Measurements from ENCODE around the gene SIL1.

SIL1 gene

GRCh38 chr5:139197710-139198669 lies at the start of gene SIL1:
SIL1 (minus strand) TSS chr5:139198368; CDS start chr5:139127843, 70,525 bp downstream.
- peak; percentile 78 for DNase-seq (ENCODE audit: low read depth, low spot score)
- no peak within 1 kb of the TSS for H3K27ac ChIP-seq (ENCODE audit: low read length)
- peak within 1 kb of the TSS; percentile 37; the same call in 1 of the 2 replicates for H3K4me3 ChIP-seq (ENCODE audit: low read length)
- H3K9me3 ChIP-seq (ENCODE audit: control insufficient read depth, insufficient read depth, low read length) = no peaks in the 10 kb centered on the region
- H3K36me3 ChIP-seq (ENCODE audit: control insufficient read depth, insufficient read depth, low read length) = no peaks in the 10 kb centered on the region
- peaks cover 2% of the 10 kb centered on the region; the same call in 1 of the 2 replicates for H3K4me1 ChIP-seq (ENCODE audit: control insufficient read depth, insufficient read depth, low read length)
- H3K27me3 ChIP-seq (ENCODE audit: control insufficient read depth, insufficient read depth, low read length) = no peaks in the 10 kb centered on the region
- no CpG with 5 or more reads among the region's 61 CpGs for WGBS (ENCODE audit: insufficient coverage, insufficient read length)

DNA sequence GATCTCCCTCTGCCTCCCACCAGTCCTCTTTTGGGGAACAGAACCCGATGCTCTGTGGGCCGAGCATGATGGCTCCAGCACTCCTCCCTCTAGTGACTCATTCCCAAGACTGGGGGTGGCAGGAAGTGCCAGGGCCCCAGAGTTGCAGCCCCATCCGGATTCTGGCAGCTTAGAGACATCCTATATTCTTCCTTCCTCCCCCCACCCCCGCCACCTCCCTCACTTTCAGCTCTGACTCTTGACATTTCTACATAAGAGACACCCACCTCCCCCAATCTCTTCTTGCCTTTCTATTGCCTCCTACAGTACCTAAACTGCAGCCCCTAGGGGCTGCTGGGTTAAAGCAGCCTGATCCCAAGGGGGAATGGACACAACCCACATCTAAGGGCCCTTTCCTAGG lies 48.2 kb upstream of the SIL1 start:
- H3K4me3 ChIP-seq (ENCODE audit: low read length) = no peak overlapping the region
- H3K4me1 ChIP-seq (ENCODE audit: control insufficient read depth, insufficient read depth, low read length) = no peaks in the 10 kb centered on the region; the same call in 1 of the 2 replicates
- no peak overlapping the region for H3K27ac ChIP-seq (ENCODE audit: low read length)
- H3K27me3 ChIP-seq (ENCODE audit: control insufficient read depth, insufficient read depth, low read length) = no peaks in the 10 kb centered on the region
- no CpG with 5 or more reads among the region's 4 CpGs for WGBS (ENCODE audit: insufficient coverage, insufficient read length)
- no peak for DNase-seq (ENCODE audit: low read depth, low spot score)
- no peaks in the 10 kb centered on the region for H3K36me3 ChIP-seq (ENCODE audit: control insufficient read depth, insufficient read depth, low read length)
- no peaks in the 10 kb centered on the region for H3K9me3 ChIP-seq (ENCODE audit: control insufficient read depth, insufficient read depth, low read length)

GRCh38 chr5:139245637-139246339 lies 47.6 kb upstream of the SIL1 start:
- DNase-seq (ENCODE audit: low read depth, low spot score) = no peak

GRCh38 chr5:139243425-139243970 lies 45.3 kb upstream of the SIL1 start:
- Histone ChIP-seq H3K27ac (ENCODE audit: low read length) (no peak overlapping the region), H3K4me1 (ENCODE audit: control insufficient read depth, insufficient read depth, low read length) (no peaks in the 10 kb centered on the region), H3K4me3 (ENCODE audit: low read length) (no peak overlapping the region), H3K9me3 (ENCODE audit: control insufficient read depth, insufficient read depth, low read length) (no peaks in the 10 kb centered on the region), H3K36me3 (ENCODE audit: control insufficient read depth, insufficient read depth, low read length) (no peaks in the 10 kb centered on the region), H3K27me3 (ENCODE audit: control insufficient read depth, insufficient read depth, low read length) (no peaks in the 10 kb centered on the region)
- DNase-seq (ENCODE audit: low read depth, low spot score) = no peak
- WGBS (ENCODE audit: insufficient coverage, insufficient read length) = no CpG with 5 or more reads among the region's 4 CpGs

More at GRCh38 chr5:139245637-139246339, 47.6 kb upstream of the SIL1 start:
- no peaks in the 10 kb centered on the region for H3K4me1 ChIP-seq (ENCODE audit: control insufficient read depth, insufficient read depth, low read length)
- H3K27ac ChIP-seq (ENCODE audit: low read length) = no peak overlapping the region
- no peak overlapping the region for H3K4me3 ChIP-seq (ENCODE audit: low read length)
- H3K9me3 ChIP-seq (ENCODE audit: control insufficient read depth, insufficient read depth, low read length) = no peaks in the 10 kb centered on the region
- no peaks in the 10 kb centered on the region for H3K27me3 ChIP-seq (ENCODE audit: control insufficient read depth, insufficient read depth, low read length)
- H3K36me3 ChIP-seq (ENCODE audit: control insufficient read depth, insufficient read depth, low read length) = no peaks in the 10 kb centered on the region

DNA sequence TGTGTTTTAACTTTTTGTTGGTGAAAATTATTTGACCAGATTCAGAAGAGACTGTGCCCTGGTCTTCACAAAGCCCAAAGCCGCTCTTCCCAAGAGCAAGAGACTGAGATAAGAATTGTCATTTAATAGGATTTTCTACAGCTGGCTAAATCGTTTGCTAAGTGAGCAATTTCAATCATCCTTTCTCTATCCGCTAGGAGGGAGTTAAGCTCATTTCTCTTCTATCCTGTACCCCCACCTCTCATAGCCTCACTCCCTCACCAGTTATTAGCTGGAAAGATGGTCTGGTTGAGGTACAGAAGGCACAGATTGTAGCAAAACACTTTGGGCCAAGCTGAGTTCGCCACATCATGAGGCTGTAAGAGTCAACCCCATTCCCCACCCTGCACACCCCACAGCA lies 43.0 kb upstream of the SIL1 start:
- no peak overlapping the region for H3K27ac ChIP-seq (ENCODE audit: low read length)
- no peaks in the 10 kb centered on the region for H3K9me3 ChIP-seq (ENCODE audit: control insufficient read depth, insufficient read depth, low read length)
- WGBS (ENCODE audit: insufficient coverage, insufficient read length) = no CpG with 5 or more reads among the region's 4 CpGs
- H3K27me3 ChIP-seq (ENCODE audit: control insufficient read depth, insufficient read depth, low read length) = no peaks in the 10 kb centered on the region
- H3K4me1 ChIP-seq (ENCODE audit: control insufficient read depth, insufficient read depth, low read length) = no peaks in the 10 kb centered on the region
- no peak overlapping the region for H3K4me3 ChIP-seq (ENCODE audit: low read length)
- no peak for DNase-seq (ENCODE audit: low read depth, low spot score)
- H3K36me3 ChIP-seq (ENCODE audit: control insufficient read depth, insufficient read depth, low read length) = no peaks in the 10 kb centered on the region

DNA sequence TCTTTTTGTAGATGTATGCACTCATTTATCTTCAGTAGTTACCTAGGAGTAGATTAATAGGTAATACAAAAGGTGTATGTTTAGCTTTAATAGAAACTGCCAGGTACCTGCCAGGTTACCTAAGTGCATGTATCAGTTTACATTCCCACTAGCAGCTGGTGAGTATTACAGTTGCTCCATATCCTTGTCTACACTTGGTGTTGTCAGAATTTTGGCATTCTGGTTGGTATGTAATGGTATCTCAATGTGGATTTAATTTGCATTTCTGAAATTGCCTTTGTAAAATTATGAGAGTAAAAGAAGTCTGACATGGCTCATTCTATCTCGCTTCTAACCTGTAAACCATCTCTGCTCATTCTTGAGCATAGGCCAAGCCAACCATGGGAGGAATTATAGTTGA lies 38.3 kb upstream of the SIL1 start:
- Histone ChIP-seq H3K4me3 (ENCODE audit: low read length) (no peak overlapping the region), H3K36me3 (ENCODE audit: control insufficient read depth, insufficient read depth, low read length) (no peaks in the 10 kb centered on the region), H3K27ac (ENCODE audit: low read length) (no peak overlapping the region), H3K27me3 (ENCODE audit: control insufficient read depth, insufficient read depth, low read length) (no peaks in the 10 kb centered on the region), H3K9me3 (ENCODE audit: control insufficient read depth, insufficient read depth, low read length) (no peaks in the 10 kb centered on the region), H3K4me1 (ENCODE audit: control insufficient read depth, insufficient read depth, low read length) (no peaks in the 10 kb centered on the region)
- no peak for DNase-seq (ENCODE audit: low read depth, low spot score)
- no CpG with 5 or more reads among the region's 1 CpG for WGBS (ENCODE audit: insufficient coverage, insufficient read length)

DNA sequence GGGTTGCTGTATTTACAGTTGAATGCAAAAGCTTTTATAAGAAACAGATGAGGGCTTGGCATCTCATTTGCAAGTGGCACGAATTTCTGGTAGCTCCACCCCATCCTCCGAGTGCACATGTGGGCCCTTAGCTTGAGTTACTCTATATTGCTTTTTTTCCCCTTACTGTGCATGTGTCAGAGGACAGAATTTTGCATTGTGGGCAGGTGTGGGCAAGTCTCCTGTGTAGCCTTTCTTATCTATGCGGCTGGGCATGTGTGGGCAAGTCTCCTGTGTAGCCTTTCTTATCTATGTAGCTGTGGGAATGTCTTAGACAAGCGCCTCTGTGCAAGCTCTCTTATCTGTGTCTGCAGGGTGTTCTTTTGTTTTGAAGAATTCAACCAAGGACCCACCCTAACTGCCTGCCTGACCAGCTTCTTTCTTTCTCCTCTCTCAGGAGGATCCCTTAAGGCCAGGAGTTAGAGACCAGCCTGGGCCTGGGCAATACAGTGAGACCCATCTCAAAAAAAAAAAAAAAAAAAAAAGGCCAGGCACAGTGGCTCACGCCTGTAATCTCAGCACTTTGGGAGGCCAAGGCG lies 34.1 kb upstream of the SIL1 start:
- no peak overlapping the region for H3K4me3 ChIP-seq (ENCODE audit: low read length)
- H3K36me3 ChIP-seq (ENCODE audit: control insufficient read depth, insufficient read depth, low read length) = no peaks in the 10 kb centered on the region
- H3K9me3 ChIP-seq (ENCODE audit: control insufficient read depth, insufficient read depth, low read length) = no peaks in the 10 kb centered on the region
- no peak for DNase-seq (ENCODE audit: low read depth, low spot score)
- no peak overlapping the region for H3K27ac ChIP-seq (ENCODE audit: low read length)
- no peaks in the 10 kb centered on the region for H3K4me1 ChIP-seq (ENCODE audit: control insufficient read depth, insufficient read depth, low read length)
- WGBS (ENCODE audit: insufficient coverage, insufficient read length) = no CpG with 5 or more reads among the region's 6 CpGs
- H3K27me3 ChIP-seq (ENCODE audit: control insufficient read depth, insufficient read depth, low read length) = no peaks in the 10 kb centered on the region; the same call in 1 of the 2 replicates

DNA sequence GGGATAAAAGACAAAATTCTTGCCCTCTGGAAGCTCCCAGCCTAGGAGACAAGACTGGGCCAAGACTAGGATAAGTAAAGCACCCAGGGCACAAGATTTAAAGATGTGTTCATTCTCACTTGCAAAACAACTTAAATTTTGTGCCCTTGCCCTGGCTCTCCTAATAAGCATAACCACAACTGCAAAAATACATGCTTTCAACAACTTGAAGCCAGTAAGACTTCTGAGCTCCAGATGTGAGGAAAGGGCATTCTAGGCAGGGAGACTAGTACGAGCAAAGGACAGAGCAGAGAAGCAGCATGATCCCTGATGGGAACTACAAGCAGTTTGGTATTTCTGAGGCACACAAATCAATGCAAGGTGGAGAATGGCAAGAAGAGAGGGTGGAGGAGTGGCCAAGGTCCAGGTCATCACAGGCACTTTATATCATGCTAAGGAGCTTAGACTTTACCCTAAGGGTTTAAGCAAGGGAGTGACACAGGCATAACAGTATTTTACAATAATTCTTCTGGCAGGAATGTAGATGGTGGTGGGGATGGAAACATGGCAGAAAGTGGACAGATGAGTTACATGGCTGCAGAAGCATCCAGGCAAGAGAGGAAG lies 30.1 kb upstream of the SIL1 start:
- no CpG with 5 or more reads among the region's 1 CpG for WGBS (ENCODE audit: insufficient coverage, insufficient read length)
- no peaks in the 10 kb centered on the region; the same call in 1 of the 2 replicates for H3K27me3 ChIP-seq (ENCODE audit: control insufficient read depth, insufficient read depth, low read length)
- H3K9me3 ChIP-seq (ENCODE audit: control insufficient read depth, insufficient read depth, low read length) = no peaks in the 10 kb centered on the region
- no peak for DNase-seq (ENCODE audit: low read depth, low spot score)
- H3K4me3 ChIP-seq (ENCODE audit: low read length) = no peak overlapping the region
- no peaks in the 10 kb centered on the region for H3K4me1 ChIP-seq (ENCODE audit: control insufficient read depth, insufficient read depth, low read length)
- H3K36me3 ChIP-seq (ENCODE audit: control insufficient read depth, insufficient read depth, low read length) = no peaks in the 10 kb centered on the region
- no peak overlapping the region for H3K27ac ChIP-seq (ENCODE audit: low read length)

DNA sequence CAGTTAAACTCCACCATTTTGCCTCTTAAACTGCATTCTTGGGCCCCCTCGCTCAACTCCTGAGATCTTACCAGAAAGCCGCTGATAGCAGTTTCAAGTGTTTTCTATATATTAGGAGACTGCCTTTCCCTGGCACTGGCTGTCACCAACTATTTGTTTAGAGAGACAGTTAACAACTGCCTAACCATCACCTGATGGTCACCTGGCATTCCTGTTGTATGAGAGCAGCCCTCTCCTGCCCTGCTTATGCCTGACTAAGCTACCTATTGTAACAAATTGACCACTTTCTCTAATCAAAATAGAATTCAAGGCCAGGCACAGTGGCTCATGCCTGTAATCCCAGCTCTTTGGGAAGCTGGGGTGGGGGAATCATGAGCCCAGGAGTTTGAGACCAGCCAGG lies 28.0 kb upstream of the SIL1 start:
- no peak for DNase-seq (ENCODE audit: low read depth, low spot score)
- Histone ChIP-seq H3K4me1 (ENCODE audit: control insufficient read depth, insufficient read depth, low read length) (no peaks in the 10 kb centered on the region), H3K27ac (ENCODE audit: low read length) (no peak overlapping the region), H3K27me3 (ENCODE audit: control insufficient read depth, insufficient read depth, low read length) (no peaks in the 10 kb centered on the region), H3K9me3 (ENCODE audit: control insufficient read depth, insufficient read depth, low read length) (no peaks in the 10 kb centered on the region), H3K36me3 (ENCODE audit: control insufficient read depth, insufficient read depth, low read length) (no peaks in the 10 kb centered on the region), H3K4me3 (ENCODE audit: low read length) (no peak overlapping the region)
- WGBS (ENCODE audit: insufficient coverage, insufficient read length) = no CpG with 5 or more reads among the region's 2 CpGs

- no peaks in the 10 kb centered on the region for H3K9me3 ChIP-seq (ENCODE audit: control insufficient read depth, insufficient read depth, low read length)
- no peaks in the 10 kb centered on the region for H3K27me3 ChIP-seq (ENCODE audit: control insufficient read depth, insufficient read depth, low read length)
- no peak overlapping the region for H3K4me3 ChIP-seq (ENCODE audit: low read length)
- H3K27ac ChIP-seq (ENCODE audit: low read length) = no peak overlapping the region
- H3K36me3 ChIP-seq (ENCODE audit: control insufficient read depth, insufficient read depth, low read length) = no peaks in the 10 kb centered on the region
- WGBS (ENCODE audit: insufficient coverage, insufficient read length) = no CpG with 5 or more reads among the region's 3 CpGs
- DNase-seq (ENCODE audit: low read depth, low spot score) = no peak
- H3K4me1 ChIP-seq (ENCODE audit: control insufficient read depth, insufficient read depth, low read length) = no peaks in the 10 kb centered on the region
Observed at GRCh38 chr5:139223481-139223880, 25.3 kb upstream of the SIL1 start.
